ENCODE results near the gene IFRD2.

- TF ChIP-seq, protein P1, sequence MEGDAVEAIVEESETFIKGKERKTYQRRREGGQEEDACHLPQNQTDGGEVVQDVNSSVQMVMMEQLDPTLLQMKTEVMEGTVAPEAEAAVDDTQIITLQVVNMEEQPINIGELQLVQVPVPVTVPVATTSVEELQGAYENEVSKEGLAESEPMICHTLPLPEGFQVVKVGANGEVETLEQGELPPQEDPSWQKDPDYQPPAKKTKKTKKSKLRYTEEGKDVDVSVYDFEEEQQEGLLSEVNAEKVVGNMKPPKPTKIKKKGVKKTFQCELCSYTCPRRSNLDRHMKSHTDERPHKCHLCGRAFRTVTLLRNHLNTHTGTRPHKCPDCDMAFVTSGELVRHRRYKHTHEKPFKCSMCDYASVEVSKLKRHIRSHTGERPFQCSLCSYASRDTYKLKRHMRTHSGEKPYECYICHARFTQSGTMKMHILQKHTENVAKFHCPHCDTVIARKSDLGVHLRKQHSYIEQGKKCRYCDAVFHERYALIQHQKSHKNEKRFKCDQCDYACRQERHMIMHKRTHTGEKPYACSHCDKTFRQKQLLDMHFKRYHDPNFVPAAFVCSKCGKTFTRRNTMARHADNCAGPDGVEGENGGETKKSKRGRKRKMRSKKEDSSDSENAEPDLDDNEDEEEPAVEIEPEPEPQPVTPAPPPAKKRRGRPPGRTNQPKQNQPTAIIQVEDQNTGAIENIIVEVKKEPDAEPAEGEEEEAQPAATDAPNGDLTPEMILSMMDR (conservative IDR thresholded peaks at IDR 0.05 in 1 of 2, IDR thresholded peaks at IDR 0.05 in 1 of 2; ENCODE audit: extremely low read depth in 1 of 2, insufficient read depth in 1 of 2, low read depth in 1 of 2, low read length in 2 of 2), result no peak
- TF ChIP-seq EZH2 (IDR thresholded peaks at IDR 0.05; ENCODE audit: borderline replicate concordance, low read length), result no peak
These were observed 7.4 kb upstream of the IFRD2 start for GRCh38 chr3:50299638-50299928.
